H9 (cell line): Measurements from ENCODE around the gene VASN. TPM values are rescaled to one million over a fixed set of nuclear protein-coding genes. Genes with fewer than 3 reads are reported as not detected.

Experiments
- DNase-seq: peaks from one replicate; pipeline ENCODE4 v3.0.0-alpha.2; 2017
- H2AFZ ChIP-seq: one replicate; pipeline ENCODE4 v1.6.1; 2013; ENCODE audit warnings: mild to moderate bottlenecking, low read length, control low read depth, moderate library complexity
- H2AK5ac ChIP-seq: 2 replicates; pipeline ENCODE4 v1.6.1; 2013; ENCODE audit warnings: low read length, control low read depth, mixed read lengths; ENCODE audit not compliant: insufficient read length
- H2BK120ac ChIP-seq: one replicate; pipeline ENCODE4 v1.6.1; 2013; ENCODE audit warnings: low read depth, mild to moderate bottlenecking, low read length, control low read depth, inconsistent platforms; ENCODE audit not compliant: poor library complexity, severe bottlenecking
- H2BK12ac ChIP-seq: 2 replicates; pipeline ENCODE4 v1.6.1; 2013; ENCODE audit warnings: low read length, control low read depth, mixed read lengths, low read depth; ENCODE audit not compliant: insufficient read length
- H2BK15ac ChIP-seq: 2 replicates; pipeline ENCODE4 v1.6.1; 2013; ENCODE audit warnings: low read depth, low read length, control low read depth
- H2BK20ac ChIP-seq: one replicate; pipeline ENCODE4 v1.6.1; 2013; ENCODE audit warnings: low read depth, mild to moderate bottlenecking, low read length, control low read depth, inconsistent platforms; ENCODE audit not compliant: poor library complexity, severe bottlenecking
- H2BK5ac ChIP-seq: 2 replicates; pipeline ENCODE4 v1.6.1; 2013; ENCODE audit warnings: low read length, control low read depth, mixed read lengths; ENCODE audit not compliant: insufficient read length
- H3K14ac ChIP-seq: 2 replicates; pipeline ENCODE4 v1.6.1; 2013; ENCODE audit warnings: low read length, control low read depth; ENCODE audit not compliant: insufficient read depth
- H3K18ac ChIP-seq: 2 replicates; pipeline ENCODE4 v1.6.1; 2013; ENCODE audit warnings: low read depth, mild to moderate bottlenecking, mixed read lengths, low read length, control low read depth; ENCODE audit not compliant: insufficient read length
- H3K23ac ChIP-seq: 2 replicates; pipeline ENCODE4 v1.6.1; 2013; ENCODE audit warnings: low read length, control low read depth, mixed read lengths, low read depth; ENCODE audit not compliant: insufficient read length
- H3K23me2 ChIP-seq: 2 replicates; pipeline ENCODE4 v1.6.1; 2013; ENCODE audit warnings: low read depth, mild to moderate bottlenecking, mixed read lengths, low read length, control low read depth; ENCODE audit not compliant: insufficient read length, poor library complexity, severe bottlenecking
- H3K27ac ChIP-seq: 2 replicates; pipeline ENCODE4 v1.5.1; 2013; ENCODE audit warnings: low read length, control low read depth, mixed read lengths, low read depth; ENCODE audit not compliant: insufficient read length
- H3K27me3 ChIP-seq: 2 replicates; pipeline ENCODE4 v1.6.1; 2013; ENCODE audit warnings: low read length, control low read depth, inconsistent platforms; ENCODE audit not compliant: insufficient read depth
- H3K4ac ChIP-seq: 2 replicates; pipeline ENCODE4 v1.6.1; 2013; ENCODE audit warnings: low read depth, mild to moderate bottlenecking, control low read depth, inconsistent platforms, low read length, moderate library complexity
- H3K4me1 ChIP-seq: 2 replicates; pipeline ENCODE4 v1.6.1; 2013; ENCODE audit warnings: low read length, control low read depth, inconsistent platforms; ENCODE audit not compliant: insufficient read depth
- H3K4me2 ChIP-seq: 2 replicates; pipeline ENCODE4 v1.6.1; 2013; ENCODE audit warnings: low read length, control low read depth, mixed read lengths; ENCODE audit not compliant: insufficient read length, insufficient read depth
- H3K56ac ChIP-seq: 2 replicates; pipeline ENCODE4 v1.6.1; 2013; ENCODE audit warnings: low read depth, mild to moderate bottlenecking, mixed read lengths, low read length, control low read depth; ENCODE audit not compliant: insufficient read length
- H3K79me1 ChIP-seq: 2 replicates; pipeline ENCODE4 v1.6.1; 2013; ENCODE audit warnings: low read depth, mild to moderate bottlenecking, moderate library complexity, low read length, control low read depth, inconsistent platforms; ENCODE audit not compliant: insufficient read depth, poor library complexity, severe bottlenecking
- H3K79me2 ChIP-seq: 2 replicates; pipeline ENCODE4 v1.6.1; 2013; ENCODE audit warnings: low read length, control low read depth, inconsistent platforms; ENCODE audit not compliant: insufficient read depth
- H3K9ac ChIP-seq: 2 replicates; pipeline ENCODE4 v1.6.1; 2013; ENCODE audit warnings: low read length, control low read depth, mixed read lengths; ENCODE audit not compliant: insufficient read length; ENCODE audit errors: extremely low read depth
- H3K9me3 ChIP-seq: one replicate; pipeline ENCODE4 v1.6.1; 2013; ENCODE audit warnings: low read depth, low read length, inconsistent platforms; ENCODE audit not compliant: control insufficient read depth
- H3T11ph ChIP-seq: one replicate; pipeline ENCODE4 v1.6.1; 2013; ENCODE audit warnings: mild to moderate bottlenecking, low read length, control low read depth, inconsistent platforms
- H4K20me1 ChIP-seq: one replicate; pipeline ENCODE4 v1.6.1; 2013; ENCODE audit not compliant: control insufficient read depth, insufficient read length, insufficient read depth
- H4K5ac ChIP-seq: 2 replicates; pipeline ENCODE4 v1.6.1; 2013; ENCODE audit warnings: low read depth, mild to moderate bottlenecking, mixed read lengths, low read length, control low read depth; ENCODE audit not compliant: insufficient read length
- H4K8ac ChIP-seq: replicated peaks from 2 replicates; pipeline ENCODE4 v1.6.1; 2013; ENCODE audit warnings: low read length, control low read depth, mixed read lengths, low read depth; ENCODE audit not compliant: insufficient read length
- H4K91ac ChIP-seq: 2 replicates; pipeline ENCODE4 v1.6.1; 2013; ENCODE audit warnings: low read depth, mild to moderate bottlenecking, moderate library complexity, mixed read lengths, low read length, control low read depth; ENCODE audit not compliant: insufficient read length
- H3K27ac Mint-ChIP-seq, 3 experiments: 2 replicates in 2 of 3; 3 replicates in 1 of 3; pipeline ENCODE4 v1.8.0; 2020 to 2021; ENCODE audit warnings: mixed read lengths in 3 of 3, mild to moderate bottlenecking in 1 of 3, moderate library complexity in 1 of 3
- H3K27me3 Mint-ChIP-seq: 2 replicates; pipeline ENCODE4 v1.8.0; 2021; ENCODE audit warnings: low read depth, mild to moderate bottlenecking, moderate library complexity, mixed read lengths
- H3K36me3 Mint-ChIP-seq, 3 experiments: 2 replicates in 2 of 3; 3 replicates in 1 of 3; pipeline ENCODE4 v1.8.0; 2020 to 2021; ENCODE audit warnings: low read depth in 3 of 3, mixed read lengths in 3 of 3; ENCODE audit not compliant: insufficient read depth in 1 of 3
- H3K4me1 Mint-ChIP-seq, 2 experiments: 2 replicates each; pipeline ENCODE4 v1.8.0; 2020; ENCODE audit warnings: mixed read lengths in 2 of 2
- H3K4me3 Mint-ChIP-seq, 2 experiments: 2 replicates in 1 of 2; 3 replicates in 1 of 2; pipeline ENCODE4 v1.8.0; 2020 to 2021; ENCODE audit warnings: mild to moderate bottlenecking in 2 of 2, mixed read lengths in 2 of 2, moderate library complexity in 1 of 2
- H3K9me3 Mint-ChIP-seq, 2 experiments: 2 replicates in 1 of 2; 3 replicates in 1 of 2; pipeline ENCODE4 v1.8.0; 2020; ENCODE audit warnings: mild to moderate bottlenecking in 2 of 2, mixed read lengths in 2 of 2, moderate library complexity in 1 of 2
- WGBS: extraction: QIAGEN DNeasy Blood & Tissue Kit; methylation state at CpG from one replicate; pipeline ENCODE4 v1.1.7; 2013; ENCODE audit warnings: missing lambda C conversion rate, low lambda C conversion rate, mixed read lengths; ENCODE audit not compliant: insufficient read length; ENCODE audit errors: extremely low coverage; 5-methylcytosine and 5-hydroxymethylcytosine counted together
- total RNA-seq: library from RNA; stranded (reverse); gene quantifications from 2 replicates; pipeline ENCODE4 v1.2.1, GENCODE V29; 2021
- TF ChIP-seq, protein P1 (sequence below): fragments of 200-600 bp; sonication (generic); conservative IDR thresholded peaks from 3 replicates; pipeline ENCODE4 v1.8.0; 2021; ENCODE audit warnings: antibody characterized with exemption, mild to moderate bottlenecking

The VASN gene
- total RNA-seq, 1 experiment from 2014 or later: 11.0 TPM

GRCh38 chr16:4388271-4389021 is 16.8 kb downstream of the VASN start:
- peaks cover 39 to 45% of the 10 kb centered on the region in 2 experiments for H3K4me1 Mint-ChIP-seq
- Histone ChIP-seq H4K20me1 (no peaks in the 10 kb centered on the region), H3K56ac (no peak overlapping the region), H2BK20ac (no peak overlapping the region), H3K23ac (no peak overlapping the region), H3K79me1 (no peaks in the 10 kb centered on the region), H3K27ac (no peak overlapping the region), H3K18ac (peak overlapping the region; percentile 10), H3K27me3 (no peaks in the 10 kb centered on the region), H2AK5ac (no peak overlapping the region), H3K4me2 (no peak overlapping the region), H3K9ac (no peak overlapping the region), H4K5ac (no peak overlapping the region), H2BK15ac (no peak overlapping the region), H4K91ac (no peak overlapping the region), H3K23me2 (no peaks in the 10 kb centered on the region), H3K4ac (no peak overlapping the region), H3K14ac (peak overlapping the region; percentile 16; the same call in 1 of the 2 replicates), H2AFZ (no peak overlapping the region), H2BK5ac (no peak overlapping the region), H2BK120ac (no peak overlapping the region), H2BK12ac (no peak overlapping the region), H3T11ph (no peak overlapping the region), H4K8ac (no peak overlapping the region), H3K79me2 (no peaks in the 10 kb centered on the region), H3K9me3 (no peaks in the 10 kb centered on the region), H3K4me1 (peaks cover 5% of the 10 kb centered on the region; the same call in 1 of the 2 replicates)
- H3K27ac Mint-ChIP-seq: peak overlapping the region in 2 of 3 experiments; percentile 33 to 85; a peak in 2 of 7 replicates
- TF ChIP-seq, protein P1, sequence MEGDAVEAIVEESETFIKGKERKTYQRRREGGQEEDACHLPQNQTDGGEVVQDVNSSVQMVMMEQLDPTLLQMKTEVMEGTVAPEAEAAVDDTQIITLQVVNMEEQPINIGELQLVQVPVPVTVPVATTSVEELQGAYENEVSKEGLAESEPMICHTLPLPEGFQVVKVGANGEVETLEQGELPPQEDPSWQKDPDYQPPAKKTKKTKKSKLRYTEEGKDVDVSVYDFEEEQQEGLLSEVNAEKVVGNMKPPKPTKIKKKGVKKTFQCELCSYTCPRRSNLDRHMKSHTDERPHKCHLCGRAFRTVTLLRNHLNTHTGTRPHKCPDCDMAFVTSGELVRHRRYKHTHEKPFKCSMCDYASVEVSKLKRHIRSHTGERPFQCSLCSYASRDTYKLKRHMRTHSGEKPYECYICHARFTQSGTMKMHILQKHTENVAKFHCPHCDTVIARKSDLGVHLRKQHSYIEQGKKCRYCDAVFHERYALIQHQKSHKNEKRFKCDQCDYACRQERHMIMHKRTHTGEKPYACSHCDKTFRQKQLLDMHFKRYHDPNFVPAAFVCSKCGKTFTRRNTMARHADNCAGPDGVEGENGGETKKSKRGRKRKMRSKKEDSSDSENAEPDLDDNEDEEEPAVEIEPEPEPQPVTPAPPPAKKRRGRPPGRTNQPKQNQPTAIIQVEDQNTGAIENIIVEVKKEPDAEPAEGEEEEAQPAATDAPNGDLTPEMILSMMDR: no peak
- no peak for DNase-seq
- no peak overlapping the region; a peak in 1 of 5 replicates for H3K4me3 Mint-ChIP-seq
- H3K36me3 Mint-ChIP-seq: peaks cover 0 to 5% (median 2%) of the 10 kb centered on the region in 3 experiments; a peak in 2 of 7 replicates
- no peaks in the 10 kb centered on the region for H3K27me3 Mint-ChIP-seq
- H3K9me3 Mint-ChIP-seq: no peaks in the 10 kb centered on the region
- no CpG with 5 or more reads among the region's 19 CpGs for WGBS
